ENCODE results near the gene COL8A2. TPM values are rescaled to one million over a fixed set of nuclear protein-coding genes. Genes with fewer than 3 reads are reported as not detected.

Gene COL8A2
- total and polyA plus RNA-seq, 2 of the 4 experiments (the other 2 are of a cell fraction) = 0.54 to 1.1 TPM

DNA sequence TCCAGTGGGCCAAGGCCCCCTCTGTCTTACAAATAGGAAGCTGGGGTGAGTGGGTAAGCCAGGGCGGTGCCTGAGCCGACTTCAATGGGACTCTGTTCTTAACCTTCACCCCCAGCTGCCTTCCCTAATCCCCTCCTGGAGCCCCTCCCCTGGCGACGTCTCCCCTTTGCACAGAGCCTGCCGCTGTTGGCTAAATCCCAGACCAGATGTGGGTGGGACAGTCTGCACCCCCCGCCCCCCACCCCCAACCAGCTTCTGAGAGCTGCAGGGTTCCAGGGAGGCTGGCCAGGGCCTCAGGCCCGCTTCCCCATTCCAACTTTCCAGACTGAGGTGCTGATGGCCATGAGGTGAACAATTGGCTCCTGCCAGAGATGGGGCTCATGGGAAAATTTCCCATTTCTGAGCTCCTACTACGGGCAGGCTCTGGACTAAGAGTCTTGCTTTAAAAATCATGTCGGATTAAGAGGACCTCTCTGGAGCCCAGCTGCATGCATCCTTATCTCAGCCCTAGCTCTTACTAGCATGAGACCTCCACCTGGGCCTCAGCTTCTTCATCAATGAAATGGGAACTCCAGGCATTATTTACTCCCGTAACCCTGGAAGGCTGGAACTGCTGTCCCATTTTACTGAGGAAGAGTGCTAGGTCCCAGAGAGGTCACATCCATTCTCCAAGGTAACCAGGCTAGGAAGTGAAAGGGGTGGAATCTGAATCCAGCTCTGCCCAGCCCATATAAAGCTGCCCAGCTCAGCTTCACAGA, 6.4 kb downstream of the COL8A2 start:
- no peaks in the 10 kb centered on the region for H3K79me1 ChIP-seq (ENCODE audit: low read depth in 1 of 2, low read length in 2 of 2)
- no peak overlapping the region for H4K8ac ChIP-seq (ENCODE audit: low read depth in 2 of 2, low read length in 2 of 2)
- H3K14ac ChIP-seq (replicated peaks; ENCODE audit: low read depth, low read length) = no peak overlapping the region
- H3K56ac ChIP-seq (ENCODE audit: extremely low read depth, insufficient read depth, low read length) = no peak overlapping the region
- peak; percentile 4; the same call in 1 of the 2 replicates for ATAC-seq (ENCODE audit: low read depth)
- no peaks in the 10 kb centered on the region for H3K36me3 ChIP-seq (ENCODE audit: control insufficient read depth, insufficient read depth, low read length)
- H2BK15ac ChIP-seq (ENCODE audit: low read depth, low read length) = no peak overlapping the region
- no peak overlapping the region for H3K4me2 ChIP-seq (ENCODE audit: low read depth, low read length)
- TF ChIP-seq RAD21 (IDR thresholded peaks at IDR 0.05; ENCODE audit: low read length) (no peak), RCOR1 (IDR thresholded peaks at IDR 0.05; ENCODE audit: insufficient replicate concordance, low read length) (no peak), NFE2L2 (IDR thresholded peaks at IDR 0.05; ENCODE audit: low read depth, low read length) (no peak), MAZ (IDR thresholded peaks at IDR 0.05; ENCODE audit: borderline replicate concordance, low read depth, low read length) (no peak), ELK1 (IDR thresholded peaks at IDR 0.05; ENCODE audit: borderline replicate concordance, low read depth, low read length) (no peak)
- H3K9me1 ChIP-seq (ENCODE audit: insufficient read depth, low read length) = no peaks in the 10 kb centered on the region
- H4K91ac ChIP-seq (ENCODE audit: insufficient read depth, low read depth, low read length) = no peak overlapping the region
- H3K4me3 ChIP-seq (ENCODE audit: insufficient read depth, low read depth, low read length) = no peak overlapping the region
- ChIA-PET CTCF (interaction anchor here (0.9 to 4.1 kb wide), 2 partner anchors 10 to 16 kb away, joined by 3 to 21 read pairs; no protein-coding TSS in a partner anchor), POLR2A (ENCODE audit: unreplicated experiment) (no interaction called here)
- peaks cover 10% of the 10 kb centered on the region for H3K27me3 ChIP-seq (ENCODE audit: control insufficient read depth, insufficient read depth, low read length)
- H3K9ac ChIP-seq (ENCODE audit: low read depth, low read length) = no peak overlapping the region
- H3K4ac ChIP-seq (ENCODE audit: low read depth, low read length) = 0 out of 2 replicates have a peak overlapping the region, but pooled peaks have one; percentile 6
- H2AK5ac ChIP-seq (ENCODE audit: low read depth, low read length) = no peak overlapping the region
- H2BK120ac ChIP-seq (ENCODE audit: low read depth, low read length) = no peak overlapping the region
- H3K18ac ChIP-seq (ENCODE audit: low read depth, low read length) = no peak overlapping the region
- in situ Hi-C loops (cut with MboI; ENCODE audit: low sequenced_read_pairs) (loop anchor here (25.0 kb wide), 1 partner anchor 294 kb away; no protein-coding TSS in a partner anchor), dilution Hi-C loops (cut with HindIII; ENCODE audit: low sequenced_read_pairs, unreplicated experiment) (no loop called here), intact Hi-C loops (cut with micrococcal nuclease) (no loop called here)
- H3K9me3 ChIP-seq (ENCODE audit: control insufficient read depth, insufficient read depth, low read length) = no peaks in the 10 kb centered on the region
- 80% methylated on average over 1 of the region's 10 CpGs; no CpG with 5 or more reads in 1 of the 2 experiments for WGBS, 2 experiments (ENCODE audit: extremely low coverage in 2 of 2, insufficient read length in 1 of 2)
- H2AK9ac ChIP-seq (replicated peaks; ENCODE audit: low read depth, low read length, poor library complexity) = no peak overlapping the region
- H2AFZ ChIP-seq (replicated peaks; ENCODE audit: low read length, poor library complexity) = no peak overlapping the region
- no peaks in the 10 kb centered on the region; the same call in 1 of the 2 replicates for H4K20me1 ChIP-seq (ENCODE audit: insufficient read depth, low read length)
- no peak overlapping the region for H2BK20ac ChIP-seq (ENCODE audit: low read depth, low read length)
- BruUV-seq (replicated peaks) = no TSS peak
- no peak overlapping the region for H4K5ac ChIP-seq (ENCODE audit: low read depth, low read length)
- H3K27ac ChIP-seq (ENCODE audit: insufficient read depth, low read length) = no peak overlapping the region
- H2BK5ac ChIP-seq (ENCODE audit: low read depth, low read length, poor library complexity, severe bottlenecking) = no peak overlapping the region
- no peak overlapping the region for H3K23ac ChIP-seq (ENCODE audit: low read depth, low read length)
- H3K4me1 ChIP-seq (ENCODE audit: control insufficient read depth, insufficient read depth, low read length) = peaks cover 13% of the 10 kb centered on the region
- DNase-seq = no peak
